Brain microvascular endothelial cell (primary cell): ENCODE measurements around the gene CCNC.

ENCODE experiments used
- DNase-seq: peaks from one replicate; pipeline ENCODE4 v3.0.0-alpha.2; 2020
- H3K27ac ChIP-seq: fragments of 250-450 bp; sonication (Bioruptor Pico); 2 replicates; pipeline ENCODE4 v1.5.1; 2020; ENCODE audit warnings: mild to moderate bottlenecking, moderate library complexity
- H3K27me3 ChIP-seq: fragments of 250-450 bp; sonication (Bioruptor Pico); replicated peaks from 2 replicates; pipeline ENCODE4 v1.5.1; 2020; ENCODE audit warnings: mild to moderate bottlenecking
- H3K36me3 ChIP-seq: fragments of 250-450 bp; sonication (Bioruptor Pico); replicated peaks from 2 replicates; pipeline ENCODE4 v1.5.1; 2020; ENCODE audit warnings: mild to moderate bottlenecking
- H3K4me3 ChIP-seq: 2 replicates; pipeline ENCODE4 v1.5.1; 2011; ENCODE audit warnings: low read depth, mild to moderate bottlenecking, control low read depth, low read length, moderate library complexity
- in situ Hi-C: cut with HindIII; loops from 2 replicates; pipeline ENCODE4 v1.10.0; 2017; ENCODE audit warnings: low sequenced_read_pairs, low pct_ligation_motif_present
- TF ChIP-seq, protein P1 (sequence below): IDR thresholded peaks from 2 replicates; pipeline ENCODE4 v1.5.1; 2011; ENCODE audit warnings: low read depth, mild to moderate bottlenecking, moderate library complexity, low read length, control low read depth, inconsistent platforms; ENCODE audit errors: missing control alignments

Gene CCNC

GRCh38 chr6:99607416-99608036 is 39.1 kb upstream of the CCNC start:
- no peak overlapping the region for H3K27ac ChIP-seq
- H3K4me3 ChIP-seq: no peak overlapping the region
- H3K27me3 ChIP-seq: peaks cover 98% of the 10 kb centered on the region
- in situ Hi-C loops: loop anchor here (25.0 kb wide), 1 partner anchor 855 kb away; the partner anchor contains the start of gene SIM1
- TF ChIP-seq, protein P1, sequence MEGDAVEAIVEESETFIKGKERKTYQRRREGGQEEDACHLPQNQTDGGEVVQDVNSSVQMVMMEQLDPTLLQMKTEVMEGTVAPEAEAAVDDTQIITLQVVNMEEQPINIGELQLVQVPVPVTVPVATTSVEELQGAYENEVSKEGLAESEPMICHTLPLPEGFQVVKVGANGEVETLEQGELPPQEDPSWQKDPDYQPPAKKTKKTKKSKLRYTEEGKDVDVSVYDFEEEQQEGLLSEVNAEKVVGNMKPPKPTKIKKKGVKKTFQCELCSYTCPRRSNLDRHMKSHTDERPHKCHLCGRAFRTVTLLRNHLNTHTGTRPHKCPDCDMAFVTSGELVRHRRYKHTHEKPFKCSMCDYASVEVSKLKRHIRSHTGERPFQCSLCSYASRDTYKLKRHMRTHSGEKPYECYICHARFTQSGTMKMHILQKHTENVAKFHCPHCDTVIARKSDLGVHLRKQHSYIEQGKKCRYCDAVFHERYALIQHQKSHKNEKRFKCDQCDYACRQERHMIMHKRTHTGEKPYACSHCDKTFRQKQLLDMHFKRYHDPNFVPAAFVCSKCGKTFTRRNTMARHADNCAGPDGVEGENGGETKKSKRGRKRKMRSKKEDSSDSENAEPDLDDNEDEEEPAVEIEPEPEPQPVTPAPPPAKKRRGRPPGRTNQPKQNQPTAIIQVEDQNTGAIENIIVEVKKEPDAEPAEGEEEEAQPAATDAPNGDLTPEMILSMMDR: no peak
- no peak for DNase-seq
- no peaks in the 10 kb centered on the region for H3K36me3 ChIP-seq

- no peak for DNase-seq
- TF ChIP-seq, protein P1: no peak
- no peaks in the 10 kb centered on the region for H3K36me3 ChIP-seq
- in situ Hi-C loops: loop anchor here (25.0 kb wide), 1 partner anchor 855 kb away; the partner anchor contains the start of gene SIM1
- H3K27me3 ChIP-seq: peaks cover 98% of the 10 kb centered on the region
- H3K4me3 ChIP-seq: no peak within 1 kb of the TSS
- H3K27ac ChIP-seq: no peak within 1 kb of the TSS
Observed at GRCh38 chr6:99606656-99607415, 38.4 kb upstream of the CCNC start, which contains the start of gene PRDM13. Gene PRDM13 (plus strand): TSS chr6:99606833. CDS start chr6:99607035, 202 bp downstream.

- Histone ChIP-seq H3K27me3 (peaks cover 96% of the 10 kb centered on the region), H3K36me3 (no peaks in the 10 kb centered on the region), H3K27ac (no peak overlapping the region), H3K4me3 (no peak overlapping the region)
- TF ChIP-seq, protein P1: no peak
- in situ Hi-C loops: loop anchor here (25.0 kb wide), 1 partner anchor 856 kb away; the partner anchor contains the start of gene SIM1
- DNase-seq: no peak
Observed at GRCh38 chr6:99605911-99606655, 37.6 kb upstream of the CCNC start.

GRCh38 chr6:99605074-99605734 is 36.7 kb upstream of the CCNC start:
- TF ChIP-seq, protein P1: peak; percentile 23
- H3K27ac ChIP-seq: no peak overlapping the region
- DNase-seq: no peak
- no peaks in the 10 kb centered on the region for H3K36me3 ChIP-seq
- H3K27me3 ChIP-seq: peaks cover 96% of the 10 kb centered on the region
- in situ Hi-C loops: loop anchor here (25.0 kb wide), 1 partner anchor 857 kb away; the partner anchor contains the start of gene SIM1
- H3K4me3 ChIP-seq: no peak overlapping the region
